ENCODE data around the gene FAT1.

Gene FAT1

GRCh38 chr4:186545436-186545835 is 178.2 kb downstream of the FAT1 start:
- H3K36me3 Mint-ChIP-seq (ENCODE audit: low read depth), result no peaks in the 10 kb centered on the region
- no peak for TF ChIP-seq CTCF (IDR thresholded peaks at IDR 0.05)
- no peak overlapping the region for H3K4me3 Mint-ChIP-seq
- DNase-seq, result no peak
- H3K9me3 Mint-ChIP-seq, result peaks cover 34% of the 10 kb centered on the region
- no peak overlapping the region for H3K27ac Mint-ChIP-seq
- peaks cover 25% of the 10 kb centered on the region for H3K27me3 Mint-ChIP-seq (ENCODE audit: low read depth, poor library complexity)
- no peaks in the 10 kb centered on the region for H3K4me1 Mint-ChIP-seq

- Mint-ChIP-seq H3K27ac (no peak overlapping the region), H3K4me3 (no peak overlapping the region), H3K27me3 (ENCODE audit: low read depth, poor library complexity) (peaks cover 17% of the 10 kb centered on the region), H3K36me3 (ENCODE audit: low read depth) (no peaks in the 10 kb centered on the region), H3K4me1 (no peaks in the 10 kb centered on the region), H3K9me3 (peaks cover 42% of the 10 kb centered on the region)
- no peak for DNase-seq
- no peak for TF ChIP-seq CTCF (IDR thresholded peaks at IDR 0.05)
Observed at GRCh38 chr4:186543206-186543605, 180.4 kb downstream of the FAT1 start.

GRCh38 chr4:186541801-186542200 is 181.9 kb downstream of the FAT1 start:
- Mint-ChIP-seq H3K27ac (no peak overlapping the region), H3K36me3 (ENCODE audit: low read depth) (no peaks in the 10 kb centered on the region), H3K4me3 (no peak overlapping the region), H3K9me3 (peaks cover 38% of the 10 kb centered on the region), H3K27me3 (ENCODE audit: low read depth, poor library complexity) (peaks cover 12% of the 10 kb centered on the region), H3K4me1 (no peaks in the 10 kb centered on the region)
- DNase-seq, result no peak
- TF ChIP-seq CTCF (IDR thresholded peaks at IDR 0.05), result no peak

GRCh38 chr4:186537843-186538521 is 185.7 kb downstream of the FAT1 start:
- no peak for DNase-seq
- Mint-ChIP-seq H3K9me3 (peaks cover 21% of the 10 kb centered on the region), H3K27ac (no peak overlapping the region), H3K4me1 (no peaks in the 10 kb centered on the region), H3K36me3 (ENCODE audit: low read depth) (no peaks in the 10 kb centered on the region), H3K4me3 (no peak overlapping the region), H3K27me3 (ENCODE audit: low read depth, poor library complexity) (peaks cover 13% of the 10 kb centered on the region)
- no peak for TF ChIP-seq CTCF (IDR thresholded peaks at IDR 0.05)

All from nephron progenitor cell (in vitro differentiated cells).